PC-9 (cell line): Measurements from ENCODE around the gene FYN. TPM values are rescaled to one million over a fixed set of nuclear protein-coding genes. Genes with fewer than 3 reads are reported as not detected.

Experiments used
- BruUV-seq: library from RNA; stranded (reverse); fragments of 400-500 nt; replicated peaks from 2 replicates; lab custom pipeline; 2021; lab: Mats Ljungman, UMichigan
- CTCF ChIA-PET: fragments of 300-600 bp; sonication (Branson Sonifier 250); formaldehyde crosslinking; loops from one replicate; lab custom pipeline; 2022; ENCODE audit warnings: antibody characterized with exemption; lab: Charles Lee
- POLR2A ChIA-PET: fragments of 300-600 bp; sonication (Branson Sonifier 250); formaldehyde crosslinking; loops from one replicate; lab custom pipeline; 2022; ENCODE audit warnings: antibody characterized with exemption; ENCODE audit not compliant: unreplicated experiment; lab: Charles Lee
- DNase-seq, 2 experiments: peaks; one replicate each; pipeline versions ENCODE4 v3.0.0 to v3.0.0-alpha.2; 2015 to 2022; ENCODE audit warnings: mixed read lengths in 1 of 2
- H2AFZ ChIP-seq: fragments of 200-600 bp; sonication (generic); 2 replicates; pipeline ENCODE4 v1.8.1; 2017; ENCODE audit warnings: antibody characterized with exemption
- H3F3A ChIP-seq: fragments of 200-600 bp; sonication (generic); 2 replicates; pipeline ENCODE4 v1.8.1; 2017; ENCODE audit warnings: antibody characterized with exemption, mild to moderate bottlenecking, low read depth; ENCODE audit not compliant: insufficient read depth
- H3K27ac ChIP-seq: fragments of 200-600 bp; sonication (generic); 2 replicates; pipeline ENCODE4 v1.6.1; 2016; ENCODE audit warnings: mixed run types
- H3K27me3 ChIP-seq: fragments of 200-600 bp; sonication (generic); 2 replicates; pipeline ENCODE4 v1.6.1; 2016; ENCODE audit warnings: low read depth, mixed run types; ENCODE audit not compliant: insufficient read depth
- H3K36me3 ChIP-seq: fragments of 200-600 bp; sonication (generic); 2 replicates; pipeline ENCODE4 v1.6.1; 2016; ENCODE audit warnings: low read depth, mixed run types
- H3K4me1 ChIP-seq: fragments of 200-600 bp; sonication (generic); replicated peaks from 2 replicates; pipeline ENCODE4 v1.6.1; 2016; ENCODE audit warnings: mixed run types; ENCODE audit not compliant: insufficient read depth
- H3K4me2 ChIP-seq: fragments of 200-600 bp; sonication (generic); 2 replicates; pipeline ENCODE4 v1.6.1; 2017; ENCODE audit warnings: mixed run types
- H3K4me3 ChIP-seq: fragments of 200-600 bp; sonication (generic); 2 replicates; pipeline ENCODE4 v1.6.1; 2016; ENCODE audit warnings: mixed run types
- H3K79me2 ChIP-seq: fragments of 200-600 bp; sonication (generic); 2 replicates; pipeline ENCODE4 v1.6.1; 2017; ENCODE audit warnings: low read depth, mixed run types
- H3K9me2 ChIP-seq: fragments of 200-600 bp; sonication (generic); 2 replicates; pipeline ENCODE4 v1.8.1; 2017; ENCODE audit warnings: mild to moderate bottlenecking; ENCODE audit not compliant: insufficient read depth
- H3K9me3 ChIP-seq: fragments of 200-600 bp; sonication (generic); 2 replicates; pipeline ENCODE4 v1.8.1; 2016; ENCODE audit warnings: low read depth; ENCODE audit not compliant: insufficient read depth
- H4K20me1 ChIP-seq: fragments of 200-600 bp; sonication (generic); 2 replicates; pipeline ENCODE4 v1.8.1; 2017; ENCODE audit not compliant: insufficient read depth
- CTCF ChIP-seq: fragments of 200-600 bp; sonication (generic); conservative IDR thresholded peaks from 2 replicates; pipeline ENCODE4 v1.6.1; 2017; ENCODE audit warnings: mixed run types, antibody characterized with exemption, mild to moderate bottlenecking, moderate library complexity
- EZH2 ChIP-seq: fragments of 200-600 bp; sonication (generic); IDR thresholded peaks from 2 replicates; pipeline ENCODE4 v1.8.0; 2017; ENCODE audit warnings: antibody characterized with exemption, low read depth
- intact Hi-C: fragments of 100-400 bp; cut with micrococcal nuclease; formaldehyde crosslinking; loops from one replicate; pipeline ENCODE4 v1.10.0; 2022; ENCODE audit not compliant: unreplicated experiment
- total RNA-seq: library from RNA; stranded (reverse); gene quantifications from 2 replicates; pipeline ENCODE4 v1.2.3, GENCODE V29; 2021

The FYN gene
- total RNA-seq, 1 experiment from 2014 or later: 53.3 TPM

DNA sequence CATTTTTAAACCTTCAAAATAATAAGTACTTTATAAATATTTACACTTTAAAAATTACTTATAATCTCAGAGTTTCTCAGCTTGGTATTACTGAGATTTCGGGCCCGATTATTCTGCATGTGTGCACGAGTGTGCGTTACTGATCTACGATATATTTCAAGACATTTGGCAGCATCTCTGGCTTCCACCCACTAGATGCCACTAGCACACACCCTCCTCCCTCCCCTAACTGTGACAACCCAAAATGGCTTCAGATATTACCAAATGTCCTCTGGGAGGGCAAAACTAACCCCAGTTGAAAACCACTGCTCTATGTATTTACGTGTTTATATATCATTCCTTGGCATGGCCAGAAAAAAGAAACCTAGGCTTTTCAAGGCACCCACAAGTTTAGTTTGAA lies 95.9 kb downstream of the FYN start:
- Histone ChIP-seq H3K4me1 (peaks cover 11% of the 10 kb centered on the region), H3K9me2 (no peaks in the 10 kb centered on the region), H2AFZ (no peak overlapping the region), H3K27ac (no peak overlapping the region), H3K36me3 (no peaks in the 10 kb centered on the region), H4K20me1 (no peaks in the 10 kb centered on the region), H3K4me2 (no peak overlapping the region), H3F3A (peaks cover 11% of the 10 kb centered on the region; the same call in 1 of the 2 replicates), H3K79me2 (peaks cover 2% of the 10 kb centered on the region; the same call in 1 of the 2 replicates), H3K27me3 (no peaks in the 10 kb centered on the region), H3K9me3 (no peaks in the 10 kb centered on the region), H3K4me3 (no peak overlapping the region)
- BruUV-seq: no TSS peak
- ChIA-PET CTCF (no interaction called here), POLR2A (no interaction called here)
- DNase-seq: peak in 1 of 2 experiments; percentile 28
- intact Hi-C loops: no loop called here
- TF ChIP-seq EZH2 (no peak), CTCF (no peak)

DNA sequence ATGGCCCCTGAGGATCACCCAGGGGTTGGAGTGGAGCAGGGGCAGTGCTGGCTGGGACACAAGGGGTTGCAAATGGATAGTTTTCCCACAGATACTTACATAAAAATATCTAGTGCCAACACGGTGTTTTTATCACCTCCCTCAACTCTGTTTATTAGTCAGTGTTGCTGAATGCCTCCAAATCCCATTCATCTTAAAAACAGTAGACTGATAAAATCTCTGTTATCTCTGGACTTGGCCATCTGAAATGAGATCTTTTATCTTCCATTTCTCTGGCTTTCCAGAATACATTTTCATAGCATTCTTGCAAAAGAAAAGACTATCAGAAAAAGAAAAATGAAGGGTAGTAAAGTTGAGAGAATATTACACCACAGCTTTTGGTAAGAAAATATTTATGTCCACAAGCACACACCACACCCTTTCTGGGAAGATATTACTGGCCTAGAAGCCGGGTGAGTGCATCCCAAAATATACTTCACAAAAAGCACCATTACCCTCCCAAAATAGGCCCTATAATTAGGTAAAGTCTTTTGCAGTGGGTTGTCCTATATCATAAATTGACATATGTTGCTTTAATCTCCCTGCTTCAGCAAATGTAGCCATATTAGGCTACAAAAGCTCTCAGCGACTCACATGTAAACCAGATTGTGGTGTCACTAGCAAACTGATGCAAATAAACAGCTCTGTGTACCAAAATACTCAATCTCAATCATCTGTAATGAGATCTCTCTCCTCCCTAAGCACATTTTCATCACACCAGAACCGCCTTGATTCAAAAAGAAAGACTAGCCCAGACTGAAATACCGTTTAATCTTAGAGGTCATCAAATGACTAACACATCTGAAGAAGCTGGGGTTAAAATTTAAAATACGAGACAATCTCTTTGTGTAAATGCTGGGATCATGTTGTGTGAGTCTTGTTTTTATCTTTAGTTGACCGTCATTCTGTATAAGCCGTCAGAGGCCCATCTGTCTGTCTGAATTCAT lies 96.7 kb downstream of the FYN start:
- Histone ChIP-seq H3K9me3 (no peaks in the 10 kb centered on the region), H3K4me1 (peaks cover 11% of the 10 kb centered on the region), H3K4me3 (no peak overlapping the region), H2AFZ (no peak overlapping the region), H3K36me3 (no peaks in the 10 kb centered on the region), H3K27me3 (no peaks in the 10 kb centered on the region), H3K79me2 (no peaks in the 10 kb centered on the region), H3K4me2 (no peak overlapping the region), H3K27ac (no peak overlapping the region), H4K20me1 (no peaks in the 10 kb centered on the region), H3K9me2 (no peaks in the 10 kb centered on the region), H3F3A (peaks cover 6% of the 10 kb centered on the region; the same call in 1 of the 2 replicates)
- peak in 1 of 2 experiments; percentile 22 for DNase-seq
- BruUV-seq: no TSS peak
- POLR2A ChIA-PET: no interaction called here
- TF ChIP-seq EZH2 (no peak), CTCF (no peak)
- CTCF ChIA-PET: no interaction called here
- intact Hi-C loops: no loop called here

DNA sequence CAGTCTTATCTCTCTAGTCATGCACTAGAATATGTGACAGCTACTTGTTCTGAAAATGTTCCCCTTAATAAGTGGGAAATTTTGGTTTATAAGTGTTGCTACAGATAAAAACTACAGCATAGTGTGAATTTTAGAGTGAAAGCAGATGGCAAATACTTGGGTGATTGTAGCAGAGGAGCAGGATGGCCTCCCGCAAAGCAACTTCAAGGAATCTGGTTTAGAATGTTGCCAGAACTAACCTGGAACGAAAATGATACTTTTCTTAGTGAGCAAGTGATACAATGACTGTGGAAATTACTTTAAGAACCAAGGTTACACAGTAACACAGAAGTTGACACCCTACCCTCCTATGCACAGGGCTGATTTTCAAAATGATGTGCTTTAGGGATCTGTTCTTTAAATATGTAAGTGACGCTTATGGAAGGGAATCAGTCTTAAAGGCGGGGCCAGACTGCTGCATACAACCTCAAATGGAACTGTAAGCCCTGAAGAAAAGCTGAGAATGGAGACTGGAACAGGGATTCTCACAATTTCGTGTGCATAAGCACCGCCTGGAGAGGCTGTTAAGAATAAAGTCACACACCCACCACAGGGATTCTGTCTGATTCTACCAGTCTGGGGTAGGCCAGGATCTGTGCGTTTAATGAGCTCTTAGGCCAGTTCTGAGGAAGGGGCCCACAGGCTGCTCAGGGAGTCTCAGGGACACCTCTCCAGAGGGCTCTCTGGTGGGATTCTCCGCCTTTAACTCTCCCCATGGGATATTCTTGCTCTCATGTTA lies 97.9 kb downstream of the FYN start:
- CTCF ChIA-PET: interaction anchor here (0.6 kb wide), 1 partner anchor 565 kb away, joined by 4 read pairs; no protein-coding TSS in a partner anchor

More for the DNA sequence above, 97.9 kb downstream of the FYN start:
- Histone ChIP-seq H3K4me1 (peaks cover 11% of the 10 kb centered on the region), H3K27ac (no peak overlapping the region), H3K9me2 (no peaks in the 10 kb centered on the region), H3F3A (peaks cover 6% of the 10 kb centered on the region; the same call in 1 of the 2 replicates), H3K36me3 (no peaks in the 10 kb centered on the region), H3K4me3 (no peak overlapping the region), H3K27me3 (no peaks in the 10 kb centered on the region), H3K9me3 (no peaks in the 10 kb centered on the region), H2AFZ (no peak overlapping the region), H4K20me1 (no peaks in the 10 kb centered on the region), H3K79me2 (no peaks in the 10 kb centered on the region), H3K4me2 (no peak overlapping the region)
- POLR2A ChIA-PET: no interaction called here
- DNase-seq: peak in 1 of 2 experiments; percentile 25
- TF ChIP-seq CTCF: no peak
- TF ChIP-seq EZH2: no peak
- intact Hi-C loops: no loop called here
- BruUV-seq: no TSS peak
